ENCODE measurements around the gene CSMD2.

CSMD2 gene

GRCh38 chr1:33653226-33653625 is 511.8 kb downstream of the CSMD2 start:
- no peak overlapping the region for H3K4me3 ChIP-seq (ENCODE audit: low read length)
- WGBS = 96% methylated on average over 12 of the region's 12 CpGs

GRCh38 chr1:33650708-33651107 is 514.3 kb downstream of the CSMD2 start:
- 92% methylated on average over 3 of the region's 3 CpGs for WGBS
- Histone ChIP-seq H3K27me3 (ENCODE audit: insufficient read depth, low read length) (no peaks in the 10 kb centered on the region), H3K9ac (ENCODE audit: low read depth, low read length) (no peak overlapping the region), H3K4me1 (ENCODE audit: insufficient read depth, low read length) (no peaks in the 10 kb centered on the region), H3K4me3 (ENCODE audit: low read length) (no peak overlapping the region), H3K36me3 (ENCODE audit: insufficient read depth, low read length) (no peaks in the 10 kb centered on the region; the same call in 1 of the 2 replicates), H3K27ac (ENCODE audit: low read depth, low read length) (no peak overlapping the region), H3K9me3 (ENCODE audit: insufficient read depth, low read depth, low read length) (0 out of 2 replicates have a peak, but pooled peaks cover 2% of the 10 kb centered on the region)

More at GRCh38 chr1:33653226-33653625, 511.8 kb downstream of the CSMD2 start:
- H3K9ac ChIP-seq (ENCODE audit: low read depth, low read length) = no peak overlapping the region
- no peaks in the 10 kb centered on the region for H3K27me3 ChIP-seq (ENCODE audit: insufficient read depth, low read length)
- H3K9me3 ChIP-seq (ENCODE audit: insufficient read depth, low read depth, low read length) = 0 out of 2 replicates have a peak, but pooled peaks cover 2% of the 10 kb centered on the region
- H3K27ac ChIP-seq (ENCODE audit: low read depth, low read length) = no peak overlapping the region
- no peaks in the 10 kb centered on the region for H3K4me1 ChIP-seq (ENCODE audit: insufficient read depth, low read length)
- H3K36me3 ChIP-seq (ENCODE audit: insufficient read depth, low read length) = peaks cover 7% of the 10 kb centered on the region

- H3K9ac ChIP-seq (ENCODE audit: low read depth, low read length) = no peak overlapping the region
- 96% methylated on average over 7 of the region's 7 CpGs for WGBS
- H3K9me3 ChIP-seq (ENCODE audit: insufficient read depth, low read depth, low read length) = 0 out of 2 replicates have a peak, but pooled peaks cover 2% of the 10 kb centered on the region
- H3K27me3 ChIP-seq (ENCODE audit: insufficient read depth, low read length) = no peaks in the 10 kb centered on the region
- no peaks in the 10 kb centered on the region for H3K36me3 ChIP-seq (ENCODE audit: insufficient read depth, low read length)
- no peak overlapping the region for H3K4me3 ChIP-seq (ENCODE audit: low read length)
- H3K4me1 ChIP-seq (ENCODE audit: insufficient read depth, low read length) = no peaks in the 10 kb centered on the region
- H3K27ac ChIP-seq (ENCODE audit: low read depth, low read length) = no peak overlapping the region
Observed at GRCh38 chr1:33649759-33650158, 515.3 kb downstream of the CSMD2 start.

DNA sequence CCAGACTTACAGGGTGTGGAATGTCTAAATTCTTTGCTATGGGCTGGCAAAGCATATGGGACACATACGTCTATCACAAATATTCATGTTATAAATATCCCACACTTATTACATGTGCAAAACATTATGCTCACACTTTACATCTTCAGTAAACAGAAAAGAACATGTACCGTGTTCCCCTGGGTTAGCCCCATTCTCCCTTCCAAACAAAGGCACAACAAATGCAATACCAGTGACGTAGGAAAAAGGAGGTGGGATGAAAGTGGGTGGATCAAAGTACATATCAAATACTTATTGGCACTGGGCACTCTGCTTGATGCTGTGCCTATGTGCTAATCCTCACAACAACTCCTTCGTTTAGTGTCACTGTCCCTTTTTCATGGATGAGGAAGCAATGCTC is 521.8 kb downstream of the CSMD2 start:
- Histone ChIP-seq H3K36me3 (ENCODE audit: insufficient read depth, low read length) (no peaks in the 10 kb centered on the region), H3K27me3 (ENCODE audit: insufficient read depth, low read length) (no peaks in the 10 kb centered on the region), H3K4me3 (ENCODE audit: low read length) (no peak overlapping the region), H3K9me3 (ENCODE audit: insufficient read depth, low read depth, low read length) (0 out of 2 replicates have a peak, but pooled peaks cover under 1% of the 10 kb centered on the region), H3K9ac (ENCODE audit: low read depth, low read length) (no peak overlapping the region), H3K27ac (ENCODE audit: low read depth, low read length) (no peak overlapping the region), H3K4me1 (ENCODE audit: insufficient read depth, low read length) (peaks cover 14% of the 10 kb centered on the region)
- WGBS = 90% methylated on average over 3 of the region's 4 CpGs

GRCh38 chr1:33641104-33641830 is 523.8 kb downstream of the CSMD2 start:
- WGBS = 83% methylated on average over 5 of the region's 5 CpGs
- no peak overlapping the region for H3K4me3 ChIP-seq (ENCODE audit: low read length)
- H3K27me3 ChIP-seq (ENCODE audit: insufficient read depth, low read length) = no peaks in the 10 kb centered on the region
- no peak overlapping the region for H3K27ac ChIP-seq (ENCODE audit: low read depth, low read length)
- H3K36me3 ChIP-seq (ENCODE audit: insufficient read depth, low read length) = no peaks in the 10 kb centered on the region
- H3K9me3 ChIP-seq (ENCODE audit: insufficient read depth, low read depth, low read length) = no peaks in the 10 kb centered on the region
- no peak overlapping the region for H3K9ac ChIP-seq (ENCODE audit: low read depth, low read length)
- peaks cover 16% of the 10 kb centered on the region for H3K4me1 ChIP-seq (ENCODE audit: insufficient read depth, low read length)

GRCh38 chr1:33640114-33640660 is 524.8 kb downstream of the CSMD2 start:
- Histone ChIP-seq H3K4me1 (ENCODE audit: insufficient read depth, low read length) (peaks cover 26% of the 10 kb centered on the region), H3K27ac (ENCODE audit: low read depth, low read length) (no peak overlapping the region), H3K36me3 (ENCODE audit: insufficient read depth, low read length) (no peaks in the 10 kb centered on the region), H3K9ac (ENCODE audit: low read depth, low read length) (no peak overlapping the region), H3K27me3 (ENCODE audit: insufficient read depth, low read length) (no peaks in the 10 kb centered on the region), H3K4me3 (ENCODE audit: low read length) (no peak overlapping the region), H3K9me3 (ENCODE audit: insufficient read depth, low read depth, low read length) (no peaks in the 10 kb centered on the region)
- 80% methylated on average over 2 of the region's 3 CpGs for WGBS

- Histone ChIP-seq H3K9ac (ENCODE audit: low read depth, low read length) (no peak overlapping the region), H3K4me3 (ENCODE audit: low read length) (no peak overlapping the region), H3K36me3 (ENCODE audit: insufficient read depth, low read length) (no peaks in the 10 kb centered on the region), H3K27me3 (ENCODE audit: insufficient read depth, low read length) (peaks cover 5% of the 10 kb centered on the region), H3K27ac (ENCODE audit: low read depth, low read length) (no peak overlapping the region), H3K4me1 (ENCODE audit: insufficient read depth, low read length) (peaks cover 29% of the 10 kb centered on the region), H3K9me3 (ENCODE audit: insufficient read depth, low read depth, low read length) (no peaks in the 10 kb centered on the region)
- 95% methylated on average over 7 of the region's 7 CpGs for WGBS
Observed at GRCh38 chr1:33637846-33638440, 527.1 kb downstream of the CSMD2 start.

DNA sequence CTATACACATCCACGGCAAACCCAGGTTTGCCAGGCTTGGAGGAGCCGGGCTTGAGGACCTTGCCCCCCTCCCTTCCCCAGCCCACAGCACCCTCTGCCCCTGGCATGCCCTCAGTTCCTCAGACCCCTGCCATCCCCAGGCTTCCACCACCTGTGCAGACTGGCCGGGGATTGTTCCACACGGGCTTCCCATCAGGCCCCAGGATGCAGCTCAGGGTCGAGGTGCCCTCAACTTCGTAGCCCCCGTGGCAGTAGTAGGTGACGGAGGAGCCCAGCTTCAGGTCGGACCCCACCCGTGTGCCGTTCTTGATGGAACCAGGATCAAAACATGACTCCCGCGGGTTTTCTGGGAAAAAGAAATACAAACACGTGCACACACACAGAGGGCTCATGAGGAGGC is 528.8 kb downstream of the CSMD2 start:
- no peak overlapping the region; the same call in 1 of the 2 replicates for H3K27ac ChIP-seq (ENCODE audit: low read depth, low read length)
- H3K9ac ChIP-seq (ENCODE audit: low read depth, low read length) = no peak overlapping the region
- H3K27me3 ChIP-seq (ENCODE audit: insufficient read depth, low read length) = peaks cover 5% of the 10 kb centered on the region
- no peaks in the 10 kb centered on the region for H3K9me3 ChIP-seq (ENCODE audit: insufficient read depth, low read depth, low read length)
- 92% methylated on average over 14 of the region's 14 CpGs for WGBS
- H3K36me3 ChIP-seq (ENCODE audit: insufficient read depth, low read length) = no peaks in the 10 kb centered on the region
- no peak overlapping the region for H3K4me3 ChIP-seq (ENCODE audit: low read length)
- peaks cover 22% of the 10 kb centered on the region for H3K4me1 ChIP-seq (ENCODE audit: insufficient read depth, low read length)

- WGBS = 44% methylated on average over 7 of the region's 7 CpGs
Observed at GRCh38 chr1:33635336-33636012, 529.6 kb downstream of the CSMD2 start.

GRCh38 chr1:33634806-33635205 is 530.2 kb downstream of the CSMD2 start:
- H3K9me3 ChIP-seq (ENCODE audit: insufficient read depth, low read depth, low read length) = no peaks in the 10 kb centered on the region
- H3K36me3 ChIP-seq (ENCODE audit: insufficient read depth, low read length) = no peaks in the 10 kb centered on the region
- WGBS = 52% methylated on average over 9 of the region's 9 CpGs
- 0 out of 2 replicates have a peak, but pooled peaks cover 15% of the 10 kb centered on the region for H3K4me1 ChIP-seq (ENCODE audit: insufficient read depth, low read length)
- H3K27ac ChIP-seq (ENCODE audit: low read depth, low read length) = no peak overlapping the region
- H3K9ac ChIP-seq (ENCODE audit: low read depth, low read length) = no peak overlapping the region
- H3K4me3 ChIP-seq (ENCODE audit: low read length) = no peak overlapping the region
- H3K27me3 ChIP-seq (ENCODE audit: insufficient read depth, low read length) = peaks cover 5% of the 10 kb centered on the region

More at GRCh38 chr1:33635336-33636012, 529.6 kb downstream of the CSMD2 start:
- no peak overlapping the region for H3K9ac ChIP-seq (ENCODE audit: low read depth, low read length)
- no peak overlapping the region for H3K4me3 ChIP-seq (ENCODE audit: low read length)
- no peaks in the 10 kb centered on the region for H3K36me3 ChIP-seq (ENCODE audit: insufficient read depth, low read length)
- no peaks in the 10 kb centered on the region for H3K9me3 ChIP-seq (ENCODE audit: insufficient read depth, low read depth, low read length)
- peak overlapping the region; percentile 50; the same call in 1 of the 2 replicates for H3K27ac ChIP-seq (ENCODE audit: low read depth, low read length)
- H3K4me1 ChIP-seq (ENCODE audit: insufficient read depth, low read length) = peaks cover 15% of the 10 kb centered on the region; the same call in 1 of the 2 replicates
- H3K27me3 ChIP-seq (ENCODE audit: insufficient read depth, low read length) = peaks cover 5% of the 10 kb centered on the region

GRCh38 chr1:33634143-33634542 is 530.9 kb downstream of the CSMD2 start:
- Histone ChIP-seq H3K27me3 (ENCODE audit: insufficient read depth, low read length) (peaks cover 5% of the 10 kb centered on the region), H3K4me3 (ENCODE audit: low read length) (no peak overlapping the region), H3K4me1 (ENCODE audit: insufficient read depth, low read length) (0 out of 2 replicates have a peak, but pooled peaks cover 15% of the 10 kb centered on the region), H3K9ac (ENCODE audit: low read depth, low read length) (no peak overlapping the region), H3K36me3 (ENCODE audit: insufficient read depth, low read length) (no peaks in the 10 kb centered on the region), H3K27ac (ENCODE audit: low read depth, low read length) (no peak overlapping the region), H3K9me3 (ENCODE audit: insufficient read depth, low read depth, low read length) (no peaks in the 10 kb centered on the region)
- 95% methylated on average over 5 of the region's 5 CpGs for WGBS

Measured in HUES64 (cell line).